ENCODE data around the gene SH3RF3.

The SH3RF3 gene

DNA sequence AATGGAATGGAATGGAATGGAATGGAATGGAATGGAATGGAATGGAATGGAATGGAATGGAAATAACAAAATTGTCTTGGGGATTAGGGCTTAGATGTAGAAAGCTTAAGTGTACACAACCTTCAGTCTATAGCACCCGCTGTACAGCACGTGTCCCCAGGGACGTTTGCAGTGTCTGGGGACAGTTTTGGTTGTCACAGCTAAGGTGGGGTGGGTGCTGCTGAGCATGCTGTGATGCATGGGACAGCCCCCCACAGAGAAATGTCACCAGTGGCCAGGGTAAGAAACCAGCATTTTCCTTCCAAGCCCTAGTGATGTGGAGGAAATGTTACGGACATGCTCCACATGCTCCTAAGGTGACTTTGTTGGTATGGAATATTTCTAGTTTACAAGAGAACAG is 70.8 kb downstream of the SH3RF3 start:
- Histone ChIP-seq H3K36me3 (ENCODE audit: control insufficient read depth in 1 of 2, insufficient read depth in 2 of 2, low read depth in 1 of 2, low read length in 2 of 2) (no peaks in the 10 kb centered on the region), H3K4me2 (ENCODE audit: low read length, poor library complexity, severe bottlenecking) (no peak overlapping the region), H3K4me3 (ENCODE audit: insufficient read depth in 1 of 2, low read depth in 1 of 2, low read length in 2 of 2) (no peak overlapping the region), H3K9ac (ENCODE audit: low read length) (no peak overlapping the region), H2BK5ac (ENCODE audit: low read depth, low read length, poor library complexity, severe bottlenecking) (no peak overlapping the region), H3K27me3 (ENCODE audit: control insufficient read depth in 1 of 2, insufficient read depth in 1 of 2, low read length in 2 of 2) (no peaks in the 10 kb centered on the region), H2BK15ac (ENCODE audit: low read depth, poor library complexity, severe bottlenecking) (no peak overlapping the region), H3K9me3 (ENCODE audit: control insufficient read depth, low read length) (no peaks in the 10 kb centered on the region), H3K4me1 (ENCODE audit: control insufficient read depth, insufficient read depth, low read depth, low read length) (peaks cover 14% of the 10 kb centered on the region), H2BK12ac (ENCODE audit: low read length in 2 of 2) (no peak overlapping the region), H4K8ac (ENCODE audit: low read length) (no peak overlapping the region), H2AK5ac (ENCODE audit: low read length, severe bottlenecking) (no peak overlapping the region), H3K27ac (ENCODE audit: low read length, poor library complexity, severe bottlenecking) (no peak overlapping the region), H3K23ac (ENCODE audit: low read length in 2 of 2) (no peak overlapping the region), H4K91ac (ENCODE audit: low read length) (no peak overlapping the region), H3K18ac (ENCODE audit: low read depth in 1 of 2, low read length in 2 of 2) (no peak overlapping the region), H2AFZ (ENCODE audit: low read depth, low read length) (no peak overlapping the region), H3K14ac (ENCODE audit: low read length in 2 of 2) (no peak overlapping the region), H3K4ac (ENCODE audit: low read depth in 1 of 2, low read length in 2 of 2) (no peak overlapping the region), H2BK120ac (ENCODE audit: low read depth, low read length) (no peak overlapping the region), H3K79me1 (replicated peaks; ENCODE audit: low read length, poor library complexity, severe bottlenecking) (peaks cover 56% of the 10 kb centered on the region)
- WGBS = 96% methylated on average over 3 of the region's 4 CpGs
- DNase-seq = no peak

DNA sequence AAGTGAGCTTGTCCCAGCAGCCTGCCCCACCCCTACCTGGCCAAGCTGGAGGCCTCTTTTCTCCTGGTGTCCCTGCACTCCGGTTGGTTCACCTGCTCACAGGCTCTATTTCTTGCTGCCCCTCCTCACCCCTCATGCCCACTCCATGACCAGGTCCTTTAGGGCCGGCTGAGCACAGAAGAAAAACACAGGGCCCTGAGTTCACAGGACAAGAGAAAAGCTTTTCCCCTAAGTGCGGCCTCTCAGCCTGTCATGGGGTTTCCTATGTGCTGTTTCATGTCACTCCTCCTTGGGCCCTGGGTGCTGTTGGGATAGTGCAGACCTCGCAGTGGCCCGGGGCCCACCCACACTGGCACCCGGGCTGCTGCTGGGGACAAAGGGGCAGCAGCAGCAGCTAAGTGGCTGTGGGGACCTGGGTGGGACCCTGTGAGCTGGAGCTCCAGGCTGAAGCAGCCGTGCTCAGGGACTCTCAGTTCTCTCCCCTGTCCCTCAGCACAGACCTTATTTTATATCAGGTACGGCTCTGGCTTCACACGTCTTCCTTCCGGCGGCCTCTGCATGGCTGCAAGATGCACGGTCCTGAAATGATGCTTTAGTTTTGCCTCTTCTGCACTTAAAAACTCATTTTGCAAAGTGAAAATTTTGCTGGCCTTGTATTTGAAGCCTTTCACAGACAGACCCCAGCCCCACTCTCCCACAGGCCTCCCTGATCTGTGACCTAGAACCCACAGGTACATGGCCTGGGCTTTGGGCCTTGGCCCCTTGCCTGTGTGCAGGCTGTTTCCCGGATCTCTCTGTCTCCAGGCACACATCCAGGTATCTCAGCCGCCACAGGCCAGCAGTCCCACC is 71.8 kb downstream of the SH3RF3 start:
- Histone ChIP-seq H3K9ac (ENCODE audit: low read length) (no peak overlapping the region), H2BK12ac (ENCODE audit: low read length in 2 of 2) (peak overlapping the region in 1 of 2 experiments; percentile 68), H4K8ac (ENCODE audit: low read length) (no peak overlapping the region), H2BK120ac (ENCODE audit: low read depth, low read length) (no peak overlapping the region), H2BK5ac (ENCODE audit: low read depth, low read length, poor library complexity, severe bottlenecking) (no peak overlapping the region), H3K4ac (ENCODE audit: low read depth in 1 of 2, low read length in 2 of 2) (peak overlapping the region in 1 of 2 experiments; percentile 37), H3K4me2 (ENCODE audit: low read length, poor library complexity, severe bottlenecking) (no peak overlapping the region), H3K18ac (ENCODE audit: low read depth in 1 of 2, low read length in 2 of 2) (no peak overlapping the region), H3K36me3 (ENCODE audit: control insufficient read depth in 1 of 2, insufficient read depth in 2 of 2, low read depth in 1 of 2, low read length in 2 of 2) (no peaks in the 10 kb centered on the region), H4K91ac (ENCODE audit: low read length) (no peak overlapping the region), H3K4me1 (ENCODE audit: control insufficient read depth, insufficient read depth, low read depth, low read length) (peaks cover 14% of the 10 kb centered on the region), H3K23ac (ENCODE audit: low read length in 2 of 2) (peak overlapping the region in 1 of 2 experiments; percentile 70), H3K9me3 (ENCODE audit: control insufficient read depth, low read length) (no peaks in the 10 kb centered on the region), H3K79me1 (replicated peaks; ENCODE audit: low read length, poor library complexity, severe bottlenecking) (peaks cover 54% of the 10 kb centered on the region), H3K27me3 (ENCODE audit: control insufficient read depth in 1 of 2, insufficient read depth in 1 of 2, low read length in 2 of 2) (no peaks in the 10 kb centered on the region), H3K4me3 (ENCODE audit: insufficient read depth in 1 of 2, low read depth in 1 of 2, low read length in 2 of 2) (no peak overlapping the region), H3K14ac (ENCODE audit: low read length in 2 of 2) (no peak overlapping the region), H3K27ac (ENCODE audit: low read length, poor library complexity, severe bottlenecking) (no peak overlapping the region), H2AK5ac (ENCODE audit: low read length, severe bottlenecking) (no peak overlapping the region), H2BK15ac (ENCODE audit: low read depth, poor library complexity, severe bottlenecking) (peak overlapping the region; percentile 70), H2AFZ (ENCODE audit: low read depth, low read length) (no peak overlapping the region)
- no peak for DNase-seq
- WGBS = 92% methylated on average over 14 of the region's 14 CpGs

DNA sequence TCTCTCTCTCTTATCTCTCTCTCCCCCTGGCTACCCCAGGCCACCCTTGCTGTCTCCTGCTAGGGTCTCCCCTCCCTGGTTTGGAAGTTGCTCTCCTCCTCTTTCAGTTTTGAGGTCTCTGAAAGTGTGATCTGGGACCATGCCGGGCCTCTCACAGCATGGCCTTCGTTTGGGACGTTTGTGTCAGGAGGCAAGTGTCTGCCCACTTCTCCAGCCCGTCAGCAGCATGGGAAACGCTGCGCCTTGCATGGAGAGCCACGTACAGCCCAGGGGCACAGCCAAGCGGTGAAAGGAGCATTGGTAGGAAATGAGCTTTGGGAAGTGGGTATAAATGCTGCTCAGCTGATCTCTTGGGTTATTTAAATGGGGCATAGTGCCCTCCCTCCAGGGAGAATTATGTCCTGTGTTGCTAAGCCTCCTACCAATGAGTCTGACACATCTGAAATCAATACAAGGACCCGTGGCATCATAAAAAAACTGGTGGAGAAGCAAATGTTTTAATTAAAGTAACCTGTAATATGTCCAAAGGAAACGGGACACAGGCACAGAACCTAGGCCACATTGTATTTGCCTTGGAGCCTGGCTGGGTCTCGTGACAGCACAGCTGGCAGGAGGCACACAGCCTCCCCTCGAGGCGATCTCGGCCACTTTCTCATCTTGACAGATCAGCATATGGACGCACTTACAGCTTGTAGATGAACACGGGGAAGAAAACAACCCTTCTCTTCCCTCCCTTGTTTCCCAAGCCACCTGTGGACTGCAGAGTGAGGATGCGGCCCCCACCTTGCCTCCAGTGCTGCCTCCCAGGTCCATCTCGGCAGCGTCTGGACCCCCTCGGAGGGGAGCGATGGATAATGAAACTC is 72.7 kb downstream of the SH3RF3 start:
- peak overlapping the region; percentile 12 for H4K8ac ChIP-seq (ENCODE audit: low read length)
- no peak overlapping the region for H3K4me2 ChIP-seq (ENCODE audit: low read length, poor library complexity, severe bottlenecking)
- H3K36me3 ChIP-seq (ENCODE audit: control insufficient read depth in 1 of 2, insufficient read depth in 2 of 2, low read depth in 1 of 2, low read length in 2 of 2) = no peaks in the 10 kb centered on the region
- no peak overlapping the region for H3K4me3 ChIP-seq (ENCODE audit: insufficient read depth in 1 of 2, low read depth in 1 of 2, low read length in 2 of 2)
- 81% methylated on average over 21 of the region's 21 CpGs for WGBS
- H2AK5ac ChIP-seq (ENCODE audit: low read length, severe bottlenecking) = no peak overlapping the region
- no peak overlapping the region for H3K9ac ChIP-seq (ENCODE audit: low read length)
- H2BK12ac ChIP-seq (ENCODE audit: low read length in 2 of 2) = peak overlapping the region in 1 of 2 experiments; percentile 68
- peak overlapping the region in 1 of 2 experiments; percentile 73 for H3K14ac ChIP-seq (ENCODE audit: low read length in 2 of 2)
- no peaks in the 10 kb centered on the region for H3K9me3 ChIP-seq (ENCODE audit: control insufficient read depth, low read length)
- peak overlapping the region in 1 of 2 experiments; percentile 30 for H3K23ac ChIP-seq (ENCODE audit: low read length in 2 of 2)
- H3K18ac ChIP-seq (ENCODE audit: low read depth in 1 of 2, low read length in 2 of 2) = peak overlapping the region in 1 of 2 experiments; percentile 54
- no peak overlapping the region for H3K27ac ChIP-seq (ENCODE audit: low read length, poor library complexity, severe bottlenecking)
- peaks cover 46% of the 10 kb centered on the region for H3K79me1 ChIP-seq (replicated peaks; ENCODE audit: low read length, poor library complexity, severe bottlenecking)
- no peak overlapping the region for H2BK15ac ChIP-seq (ENCODE audit: low read depth, poor library complexity, severe bottlenecking)
- H2BK5ac ChIP-seq (ENCODE audit: low read depth, low read length, poor library complexity, severe bottlenecking) = no peak overlapping the region
- H3K4me1 ChIP-seq (ENCODE audit: control insufficient read depth, insufficient read depth, low read depth, low read length) = peaks cover 14% of the 10 kb centered on the region
- no peaks in the 10 kb centered on the region for H3K27me3 ChIP-seq (ENCODE audit: control insufficient read depth in 1 of 2, insufficient read depth in 1 of 2, low read length in 2 of 2)
- no peak overlapping the region for H2BK120ac ChIP-seq (ENCODE audit: low read depth, low read length)
- DNase-seq = no peak
- no peak overlapping the region for H2AFZ ChIP-seq (ENCODE audit: low read depth, low read length)
- peak overlapping the region; percentile 25 for H4K91ac ChIP-seq (ENCODE audit: low read length)
- peak overlapping the region in 1 of 2 experiments; percentile 37 for H3K4ac ChIP-seq (ENCODE audit: low read depth in 1 of 2, low read length in 2 of 2)

DNA sequence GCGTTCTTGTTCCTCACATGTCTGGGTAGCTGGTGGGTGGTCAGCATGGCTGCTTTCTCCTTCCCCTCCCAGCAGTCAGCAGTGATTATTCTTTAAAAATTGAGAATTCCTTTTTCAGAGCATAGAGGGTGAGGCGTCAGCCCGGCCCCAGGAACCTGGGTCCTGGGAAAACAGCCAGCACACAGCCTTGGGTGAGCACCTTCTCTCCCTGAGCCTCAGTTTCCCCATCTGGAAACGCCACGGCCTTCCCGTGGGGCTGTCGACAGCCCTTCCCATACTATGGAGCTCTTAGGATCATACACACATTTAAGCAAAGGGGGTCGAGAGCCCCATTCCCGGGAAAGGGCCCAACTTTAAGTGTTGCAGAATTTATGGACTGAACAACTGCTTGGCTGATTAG is 73.5 kb downstream of the SH3RF3 start:
- peaks cover 10% of the 10 kb centered on the region for H3K4me1 ChIP-seq (ENCODE audit: control insufficient read depth, insufficient read depth, low read depth, low read length)
- H3K9ac ChIP-seq (ENCODE audit: low read length) = no peak overlapping the region
- no peak overlapping the region for H3K18ac ChIP-seq (ENCODE audit: low read depth in 1 of 2, low read length in 2 of 2)
- H3K36me3 ChIP-seq (ENCODE audit: control insufficient read depth in 1 of 2, insufficient read depth in 2 of 2, low read depth in 1 of 2, low read length in 2 of 2) = no peaks in the 10 kb centered on the region
- H2AK5ac ChIP-seq (ENCODE audit: low read length, severe bottlenecking) = no peak overlapping the region
- H3K9me3 ChIP-seq (ENCODE audit: control insufficient read depth, low read length) = no peaks in the 10 kb centered on the region
- H3K4ac ChIP-seq (ENCODE audit: low read depth in 1 of 2, low read length in 2 of 2) = no peak overlapping the region
- H3K27me3 ChIP-seq (ENCODE audit: control insufficient read depth in 1 of 2, insufficient read depth in 1 of 2, low read length in 2 of 2) = no peaks in the 10 kb centered on the region
- H2BK12ac ChIP-seq (ENCODE audit: low read length in 2 of 2) = no peak overlapping the region
- H3K4me2 ChIP-seq (ENCODE audit: low read length, poor library complexity, severe bottlenecking) = no peak overlapping the region
- 94% methylated on average over 9 of the region's 9 CpGs for WGBS
- H2BK5ac ChIP-seq (ENCODE audit: low read depth, low read length, poor library complexity, severe bottlenecking) = no peak overlapping the region
- peak overlapping the region; percentile 45 for H2BK15ac ChIP-seq (ENCODE audit: low read depth, poor library complexity, severe bottlenecking)
- DNase-seq = no peak
- H4K91ac ChIP-seq (ENCODE audit: low read length) = no peak overlapping the region
- peaks cover 41% of the 10 kb centered on the region for H3K79me1 ChIP-seq (replicated peaks; ENCODE audit: low read length, poor library complexity, severe bottlenecking)
- H3K4me3 ChIP-seq (ENCODE audit: insufficient read depth in 1 of 2, low read depth in 1 of 2, low read length in 2 of 2) = no peak overlapping the region
- no peak overlapping the region for H2AFZ ChIP-seq (ENCODE audit: low read depth, low read length)
- H2BK120ac ChIP-seq (ENCODE audit: low read depth, low read length) = no peak overlapping the region
- H3K27ac ChIP-seq (ENCODE audit: low read length, poor library complexity, severe bottlenecking) = no peak overlapping the region
- no peak overlapping the region for H3K23ac ChIP-seq (ENCODE audit: low read length in 2 of 2)
- no peak overlapping the region for H4K8ac ChIP-seq (ENCODE audit: low read length)
- H3K14ac ChIP-seq (ENCODE audit: low read length in 2 of 2) = no peak overlapping the region

All from mesenchymal stem cell (in vitro differentiated cells and primary cell).